Mucosa of rectum (tissue), 2 donors: ENCODE results near the gene TRPV3.
A peak's percentile ranks its signal among the peaks of the same experiment; 100 is the strongest.
"Not testable (repeated sequence)": the region's sequence is repeated elsewhere in the genome, so short reads cannot be mapped to it uniquely, and the experiment has no call there.

Experiments used
- H3K27ac ChIP-seq, 2 donors: one replicate each; pipeline ENCODE4 v1.7.0; 2013; ENCODE audit warnings: inconsistent platforms in 2 of 2, low read depth in 2 of 2, low read length in 2 of 2
- H3K27me3 ChIP-seq, 2 donors: one replicate each; pipeline ENCODE4 v1.7.0; 2013; ENCODE audit warnings: low read length in 2 of 2; ENCODE audit not compliant: control insufficient read depth in 2 of 2, insufficient read depth in 2 of 2
- H3K36me3 ChIP-seq, 2 donors: one replicate each; pipeline ENCODE4 v1.7.0; 2013; ENCODE audit warnings: low read length in 2 of 2; ENCODE audit not compliant: control insufficient read depth in 2 of 2, insufficient read depth in 2 of 2
- H3K4me1 ChIP-seq, 2 donors: one replicate each; pipeline ENCODE4 v1.7.0; 2013; ENCODE audit warnings: low read length in 2 of 2, mild to moderate bottlenecking in 1 of 2; ENCODE audit not compliant: control insufficient read depth in 2 of 2, insufficient read depth in 2 of 2
- H3K4me3 ChIP-seq, 2 donors: one replicate each; pipeline ENCODE4 v1.7.0; 2013; ENCODE audit warnings: low read length in 2 of 2
- H3K9ac ChIP-seq, 2 donors: one replicate each; pipeline ENCODE4 v1.7.0; 2013; ENCODE audit warnings: low read length in 2 of 2, low read depth in 1 of 2, mild to moderate bottlenecking in 1 of 2
- H3K9me3 ChIP-seq, 2 donors: one replicate each; pipeline ENCODE4 v1.7.0; 2013; ENCODE audit warnings: low read length in 2 of 2; ENCODE audit not compliant: control insufficient read depth in 2 of 2
- donor health status: healthy.
- donor health status: Normal muscosa, but diverticular disease.

The TRPV3 gene

DNA sequence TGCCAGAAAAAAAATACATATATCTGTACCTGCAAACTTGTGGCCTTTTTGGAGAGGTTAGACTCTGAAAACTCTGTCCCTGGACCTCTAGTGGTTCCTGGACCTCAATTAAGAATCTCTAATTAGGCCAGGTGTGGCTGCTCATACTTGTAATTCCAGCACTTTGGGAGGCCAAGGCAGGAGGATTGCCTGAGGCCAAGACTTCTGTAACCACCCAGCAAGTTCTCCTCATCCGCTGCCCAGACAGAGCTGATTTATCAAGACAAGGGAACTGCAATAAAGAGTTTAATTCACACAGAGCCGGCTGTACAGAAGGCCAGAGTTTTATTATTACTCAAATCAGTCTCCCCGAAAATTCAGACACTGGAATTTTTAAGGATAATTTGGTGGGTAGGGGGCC, 77.6 kb downstream of the TRPV3 start:
- H3K9me3 ChIP-seq: no peaks in the 10 kb centered on the region
- no peaks in the 10 kb centered on the region for H3K36me3 ChIP-seq
- H3K27ac ChIP-seq: no peak overlapping the region
- H3K9ac ChIP-seq: no peak overlapping the region
- H3K4me3 ChIP-seq: no peak overlapping the region
- no peaks in the 10 kb centered on the region for H3K27me3 ChIP-seq
- H3K4me1 ChIP-seq: peaks cover 4 to 5% of the 10 kb centered on the region in 2 donors

DNA sequence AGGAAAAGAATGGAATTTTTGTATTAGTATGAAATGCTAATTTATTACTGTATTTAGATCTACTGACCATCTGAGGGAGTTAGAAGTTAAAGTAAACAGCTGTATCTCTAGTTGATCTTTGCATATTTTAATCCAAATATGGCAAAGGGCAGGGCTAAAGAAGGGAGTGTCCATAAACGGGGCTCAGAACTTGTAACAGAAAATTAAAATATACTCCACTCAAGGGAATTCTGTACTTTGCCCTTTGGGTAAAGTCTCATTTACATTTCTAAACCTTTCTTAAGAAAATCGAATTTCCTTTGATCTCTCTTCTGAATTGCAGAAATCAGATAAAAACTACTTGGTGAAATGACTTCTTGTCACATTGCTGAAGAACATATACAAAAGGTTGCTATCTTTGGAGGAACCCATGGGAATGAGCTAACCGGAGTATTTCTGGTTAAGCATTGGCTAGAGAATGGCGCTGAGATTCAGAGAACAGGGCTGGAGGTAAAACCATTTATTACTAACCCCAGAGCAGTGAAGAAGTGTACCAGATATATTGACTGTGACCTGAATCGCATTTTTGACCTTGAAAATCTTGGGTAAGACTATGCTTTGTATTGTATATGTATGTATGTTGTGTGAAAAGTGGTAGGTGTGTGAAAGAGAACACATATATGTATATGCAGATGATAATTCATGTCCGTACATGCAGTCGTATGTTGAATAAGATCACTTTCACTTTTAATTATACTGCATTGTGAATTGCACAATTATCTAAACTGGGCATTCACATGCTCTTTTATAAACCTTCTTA, 81.6 kb downstream of the TRPV3 start, which contains the start of gene ASPA:
Gene ASPA, plus strand, starts transcription at position 186 of the 799 bp plus-strand sequence. Its CDS starts 163 bp downstream, at position 349.
- no peaks in the 10 kb centered on the region for H3K9me3 ChIP-seq
- peak within 1 kb of the TSS; percentile 17 to 48 for H3K9ac ChIP-seq
- H3K4me1 ChIP-seq: peaks cover 7 to 8% of the 10 kb centered on the region in 2 donors
- no peaks in the 10 kb centered on the region for H3K36me3 ChIP-seq
- peak within 1 kb of the TSS; percentile 56 to 65 for H3K27ac ChIP-seq
- no peaks in the 10 kb centered on the region for H3K27me3 ChIP-seq
- peak within 1 kb of the TSS; percentile 62 to 67 for H3K4me3 ChIP-seq

DNA sequence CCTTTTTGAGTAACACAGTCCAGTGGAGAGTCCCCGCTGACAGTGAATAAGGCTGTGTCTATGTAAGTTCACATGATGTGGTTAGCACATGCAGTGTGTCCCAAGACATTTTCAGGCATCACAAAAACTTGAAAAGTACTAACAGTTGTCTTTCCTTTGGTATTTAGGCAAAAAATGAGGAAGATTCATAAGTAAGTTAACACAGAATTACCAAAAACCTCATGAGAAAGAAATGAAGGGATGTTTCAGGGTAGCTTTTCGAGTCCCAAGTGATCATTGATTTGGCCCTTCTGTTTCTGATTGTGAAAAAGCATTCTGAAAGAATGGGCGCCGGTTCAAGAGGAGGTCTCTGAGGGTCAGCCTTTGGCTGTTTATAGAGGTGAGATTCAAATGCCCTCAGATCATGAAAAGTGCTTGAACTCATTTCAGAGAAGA, 82.3 kb downstream of the TRPV3 start:
- peaks cover 7 to 8% of the 10 kb centered on the region in 2 donors for H3K4me1 ChIP-seq
- no peak overlapping the region for H3K4me3 ChIP-seq
- peak overlapping the region in 1 of 2 donors; percentile 56 for H3K27ac ChIP-seq
- H3K9me3 ChIP-seq: no peaks in the 10 kb centered on the region
- no peaks in the 10 kb centered on the region for H3K36me3 ChIP-seq
- no peaks in the 10 kb centered on the region for H3K27me3 ChIP-seq
- H3K9ac ChIP-seq: no peak overlapping the region

DNA sequence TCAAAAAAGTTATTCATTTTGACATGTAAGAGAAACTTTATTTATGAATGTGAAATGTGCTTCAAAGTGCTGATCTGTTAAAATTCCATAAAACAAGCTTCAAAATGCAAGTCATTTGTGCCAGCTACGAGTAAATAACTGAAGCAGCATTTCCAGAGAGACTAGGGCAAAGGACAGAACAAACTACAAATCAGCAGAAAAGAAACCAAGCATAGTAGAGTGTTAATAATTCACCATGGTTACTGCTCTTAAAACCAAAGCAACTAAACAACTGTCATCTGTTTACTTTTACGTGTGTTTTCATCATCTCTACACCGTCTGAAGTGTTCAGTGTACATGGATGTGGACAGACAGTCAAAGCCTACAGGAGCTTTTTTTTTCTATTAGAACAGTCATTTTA, 83.4 kb downstream of the TRPV3 start:
- H3K4me3 ChIP-seq: no peak overlapping the region
- H3K9ac ChIP-seq: no peak overlapping the region
- peaks cover 7 to 8% of the 10 kb centered on the region in 2 donors for H3K4me1 ChIP-seq
- no peaks in the 10 kb centered on the region for H3K9me3 ChIP-seq
- peak overlapping the region in 1 of 2 donors; percentile 40 for H3K27ac ChIP-seq
- no peaks in the 10 kb centered on the region for H3K27me3 ChIP-seq
- no peaks in the 10 kb centered on the region for H3K36me3 ChIP-seq

DNA sequence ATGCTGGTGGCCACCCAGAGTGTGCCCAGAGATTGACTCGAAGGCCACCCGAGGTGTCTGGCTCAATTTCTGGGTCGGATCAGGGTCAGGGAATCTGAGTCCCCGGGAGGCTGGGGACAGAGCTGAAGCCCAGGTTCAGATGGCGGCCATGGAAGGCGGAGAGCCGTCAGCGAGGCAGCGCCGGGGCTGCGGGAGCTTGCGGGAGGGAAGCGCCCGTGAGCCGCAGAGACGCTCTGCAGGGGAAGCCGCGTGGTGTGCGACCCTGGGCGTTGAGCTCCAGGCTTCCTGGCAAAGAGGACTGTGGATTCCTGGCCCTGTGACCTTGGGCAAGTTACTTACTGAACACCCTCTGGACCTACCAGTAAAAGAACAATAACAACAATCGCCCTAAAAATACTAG, 85.5 kb downstream of the TRPV3 start:
- Histone ChIP-seq H3K36me3 (no peaks in the 10 kb centered on the region), H3K9me3 (no peaks in the 10 kb centered on the region), H3K9ac (no peak overlapping the region), H3K4me3 (no peak overlapping the region), H3K4me1 (peaks cover 7 to 8% of the 10 kb centered on the region in 2 donors), H3K27ac (no peak overlapping the region), H3K27me3 (no peaks in the 10 kb centered on the region)

DNA sequence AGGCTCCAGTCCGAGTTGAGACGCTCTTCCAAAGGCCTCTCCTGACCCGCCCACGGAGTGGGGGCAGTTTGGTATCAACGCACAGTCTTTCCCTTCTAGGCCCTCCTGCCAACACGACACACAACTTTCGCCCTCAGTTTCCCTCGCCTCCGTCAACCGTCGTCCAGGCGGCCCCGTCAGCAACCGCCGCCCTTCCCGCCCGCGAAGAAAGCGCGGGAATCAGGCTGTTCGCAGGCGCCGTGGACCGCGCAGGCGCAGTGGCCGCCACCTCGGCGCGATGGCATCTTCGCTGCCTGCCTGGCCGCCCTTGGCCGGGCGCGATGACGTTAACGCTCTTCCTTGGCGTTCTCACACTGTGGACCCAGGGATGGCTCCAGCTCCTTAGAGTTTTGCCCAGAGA, 86.0 kb downstream of the TRPV3 start, which contains the start of gene SPATA22:
Gene SPATA22, minus strand, starts transcription at position 221 of the 400 bp plus-strand sequence. CDS start 2,494 bp downstream, outside the sequence.
- Histone ChIP-seq H3K4me1 (peaks cover 7 to 8% of the 10 kb centered on the region in 2 donors), H3K9me3 (no peaks in the 10 kb centered on the region), H3K27me3 (no peaks in the 10 kb centered on the region), H3K4me3 (no peak within 1 kb of the TSS), H3K27ac (no peak within 1 kb of the TSS), H3K9ac (no peak within 1 kb of the TSS), H3K36me3 (no peaks in the 10 kb centered on the region)

DNA sequence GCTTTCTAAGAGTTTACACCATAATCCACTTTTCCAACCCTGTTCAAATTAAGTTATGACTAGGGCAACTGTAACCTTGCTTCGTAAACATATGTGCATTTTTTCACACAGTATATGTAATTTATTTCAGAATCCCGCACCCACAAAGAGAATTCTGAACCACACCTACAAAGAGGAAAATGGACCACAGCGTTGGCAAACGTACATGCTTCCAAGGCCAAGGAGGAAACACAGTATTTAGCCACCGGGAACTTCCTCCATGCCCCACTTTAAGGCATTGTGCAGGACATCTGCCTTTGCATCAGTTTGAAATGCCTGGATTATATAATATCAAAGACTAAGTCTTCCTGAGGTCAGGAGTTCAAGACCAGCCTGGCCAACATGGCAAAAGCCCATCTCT, 88.1 kb downstream of the TRPV3 start:
- H3K27me3 ChIP-seq: no peaks in the 10 kb centered on the region
- no peak overlapping the region for H3K4me3 ChIP-seq
- H3K9me3 ChIP-seq: no peaks in the 10 kb centered on the region
- H3K36me3 ChIP-seq: no peaks in the 10 kb centered on the region
- H3K27ac ChIP-seq: no peak overlapping the region
- H3K4me1 ChIP-seq: peaks cover 0 to under 1% of the 10 kb centered on the region in 2 donors
- no peak overlapping the region for H3K9ac ChIP-seq

DNA sequence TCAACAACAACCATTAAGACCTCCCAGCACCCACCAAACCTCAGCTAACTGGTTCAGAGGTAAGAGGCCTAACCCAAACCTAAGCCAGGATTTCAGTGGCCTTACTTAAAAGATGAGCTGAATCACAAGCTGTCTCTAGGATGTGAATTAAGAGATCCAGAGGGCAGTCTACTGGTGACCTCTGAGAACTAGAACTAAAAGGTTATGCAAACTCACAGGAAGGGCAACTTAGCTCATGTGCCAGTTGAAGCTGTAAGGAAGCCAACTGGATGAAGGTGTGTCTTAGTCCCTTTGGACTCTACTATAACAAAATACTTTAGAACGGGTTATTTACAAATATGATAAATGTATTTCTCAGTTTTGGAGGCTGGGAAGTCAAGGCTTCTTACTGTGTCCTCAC, 91.3 kb downstream of the TRPV3 start:
- not testable (repeated sequence) for H3K27ac ChIP-seq, H3K36me3 ChIP-seq, H3K4me1 ChIP-seq, H3K27me3 ChIP-seq, H3K4me3 ChIP-seq, H3K9ac ChIP-seq, H3K9me3 ChIP-seq
